Measurements from ENCODE around the gene DPEP1.
A peak's percentile ranks its signal among the peaks of the same experiment; 100 is the strongest.

The DPEP1 gene

GRCh38 chr16:89600427-89600826, 13.0 kb upstream of the DPEP1 start:
- DNase-seq: no peak

DNA sequence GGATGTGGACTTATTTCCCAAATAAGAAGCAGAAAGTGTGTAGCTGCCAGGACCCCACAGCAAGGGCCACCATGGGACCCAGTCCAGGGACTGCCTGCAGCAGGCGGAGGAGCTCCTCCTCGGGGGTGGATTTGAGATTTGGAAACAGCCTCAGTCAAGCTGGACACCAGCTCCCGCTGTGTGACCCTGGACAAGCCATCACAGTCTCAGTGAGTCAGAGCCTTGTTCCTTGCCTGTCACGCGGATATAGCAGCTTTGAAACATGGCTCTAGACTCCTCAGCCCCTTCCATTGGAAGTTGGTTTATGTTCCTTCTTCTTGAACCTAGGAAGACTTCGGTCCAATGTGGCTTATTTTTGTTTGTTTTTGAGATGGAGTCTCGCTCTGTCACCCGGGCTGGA, 12.5 kb upstream of the DPEP1 start:
- DNase-seq: no peak

DNA sequence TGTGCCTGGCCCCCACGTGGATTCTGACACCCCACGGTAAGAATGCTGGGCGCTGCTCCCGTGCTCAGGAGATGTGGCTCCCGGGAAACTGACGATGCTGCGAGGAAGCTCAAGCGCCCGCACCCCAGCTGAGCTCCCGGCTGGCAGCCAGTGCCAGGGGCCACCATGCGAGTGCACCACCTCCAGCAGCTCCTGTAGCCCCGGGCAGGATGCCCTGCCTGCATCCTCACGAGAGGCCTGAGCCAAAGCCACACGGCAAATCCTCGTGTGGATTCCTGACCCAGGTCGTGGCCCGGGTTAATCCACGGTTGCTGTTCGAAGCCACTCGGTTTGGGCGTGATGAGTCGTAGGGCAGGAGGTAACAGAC, 11.6 kb upstream of the DPEP1 start:
- DNase-seq: no peak

GRCh38 chr16:89602273-89602951, 11.0 kb upstream of the DPEP1 start:
- peak; percentile 30 for DNase-seq

DNA sequence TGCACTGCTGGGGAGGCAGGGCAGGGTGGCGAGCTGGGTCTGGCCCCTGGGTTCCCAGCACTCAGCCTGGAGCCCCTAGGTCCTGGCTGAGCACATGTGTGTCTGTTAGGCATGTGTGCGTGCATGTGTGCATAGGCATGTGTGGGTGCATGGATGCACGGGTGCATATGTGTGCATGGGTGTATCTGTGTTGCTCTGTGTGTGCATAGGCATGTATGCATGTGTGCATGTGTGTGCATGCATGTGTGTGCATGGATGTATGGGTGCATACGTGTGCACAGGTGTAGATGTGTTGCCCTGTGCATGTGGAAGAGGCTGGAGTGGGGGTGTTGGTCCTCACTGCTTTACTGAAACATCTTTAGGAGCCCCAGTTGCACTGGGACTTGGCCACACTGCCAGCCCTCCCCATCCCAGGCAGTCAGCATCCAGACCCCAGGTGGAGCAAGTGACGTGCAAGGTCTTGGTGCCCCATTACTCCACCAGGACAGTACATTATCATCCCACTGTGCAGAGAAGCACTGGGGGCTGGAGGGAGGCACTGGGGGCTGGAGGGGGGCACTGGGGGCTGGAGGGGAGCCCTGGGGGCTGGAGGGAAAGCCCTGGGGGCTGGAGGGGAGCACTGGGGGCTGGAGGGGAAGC, 10.4 kb upstream of the DPEP1 start:
- no peak for DNase-seq

DNA sequence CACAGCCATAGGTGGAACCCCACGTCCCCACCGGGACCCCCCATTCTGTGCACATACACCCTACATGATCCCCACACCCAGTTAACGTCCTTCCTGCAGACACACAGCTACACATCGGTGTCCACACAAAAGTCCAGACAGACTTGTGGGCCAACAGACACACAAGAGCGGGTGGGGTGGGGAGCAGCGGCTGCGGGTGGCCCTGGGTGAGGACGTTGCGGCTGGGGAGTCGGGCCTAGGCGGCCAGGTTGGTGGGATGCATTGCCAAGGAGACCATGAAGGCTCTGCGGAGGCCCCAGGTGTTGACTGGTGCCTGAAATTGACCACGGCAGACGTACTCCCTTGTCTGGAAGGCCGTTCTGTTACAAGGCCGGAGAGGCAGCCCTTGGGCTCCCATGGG, 8.7 kb upstream of the DPEP1 start:
- DNase-seq: no peak

GRCh38 chr16:89605186-89605970, 8.1 kb upstream of the DPEP1 start:
- DNase-seq: no peak

DNA sequence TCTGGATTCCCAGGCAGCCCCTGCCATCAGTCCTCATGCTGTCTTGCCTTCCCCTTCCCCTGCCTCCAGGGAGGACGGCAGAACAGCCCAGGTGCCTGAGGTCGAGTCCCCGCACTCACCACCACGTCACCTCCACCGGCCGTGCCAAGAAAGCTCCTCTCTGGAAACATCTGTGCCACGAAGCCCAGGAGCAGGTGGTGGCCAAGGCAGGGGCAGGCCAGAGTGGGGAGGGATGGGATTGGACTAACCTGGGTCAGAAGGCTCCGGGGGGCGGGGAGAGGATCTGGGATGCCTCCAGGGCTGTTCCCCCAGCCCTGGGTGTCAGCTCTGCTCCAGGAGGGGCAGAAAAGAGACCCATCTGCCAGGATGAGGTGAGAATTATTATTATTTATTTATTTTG, 7.4 kb upstream of the DPEP1 start:
- no peak for DNase-seq

- DNase-seq: no peak
These were observed 6.0 kb upstream of the DPEP1 start for GRCh38 chr16:89607453-89607852.

GRCh38 chr16:89607937-89608740, 5.3 kb upstream of the DPEP1 start:
- no peak for DNase-seq

GRCh38 chr16:89610108-89610453, 3.4 kb upstream of the DPEP1 start:
- DNase-seq: no peak

GRCh38 chr16:89612415-89613166, 851 bp upstream of the DPEP1 start:
- no peak for DNase-seq

- no peak for DNase-seq
These were observed 565 bp downstream of the DPEP1 start for GRCh38 chr16:89613954-89614459.

- no peak for DNase-seq
These were observed 1.7 kb downstream of the DPEP1 start for GRCh38 chr16:89615176-89615575.

DNA sequence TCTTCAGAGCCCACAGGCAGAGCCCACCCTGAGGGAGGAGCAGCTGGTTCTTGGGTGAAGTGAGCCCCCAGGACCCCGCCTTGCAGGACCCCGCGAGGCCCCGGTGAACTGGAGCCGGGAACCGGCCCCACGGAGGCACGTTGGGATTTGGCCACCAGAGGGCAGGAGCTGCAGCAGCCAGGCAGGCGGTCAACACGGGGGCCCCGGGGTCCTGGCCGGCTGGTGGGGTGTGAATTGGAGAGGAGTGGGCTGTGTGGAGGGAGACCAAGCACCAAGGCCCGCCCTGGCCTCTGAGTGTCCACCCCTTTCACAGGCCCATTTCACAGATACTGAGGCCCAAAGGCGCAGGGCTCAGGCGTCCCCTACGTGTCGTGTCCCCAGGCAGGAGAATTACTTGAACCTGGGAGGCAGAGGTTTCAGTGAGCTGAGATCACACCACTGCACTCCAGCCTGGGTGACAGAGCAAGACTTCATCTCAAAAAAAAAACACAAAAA, 2.2 kb downstream of the DPEP1 start:
- no peak for DNase-seq

DNA sequence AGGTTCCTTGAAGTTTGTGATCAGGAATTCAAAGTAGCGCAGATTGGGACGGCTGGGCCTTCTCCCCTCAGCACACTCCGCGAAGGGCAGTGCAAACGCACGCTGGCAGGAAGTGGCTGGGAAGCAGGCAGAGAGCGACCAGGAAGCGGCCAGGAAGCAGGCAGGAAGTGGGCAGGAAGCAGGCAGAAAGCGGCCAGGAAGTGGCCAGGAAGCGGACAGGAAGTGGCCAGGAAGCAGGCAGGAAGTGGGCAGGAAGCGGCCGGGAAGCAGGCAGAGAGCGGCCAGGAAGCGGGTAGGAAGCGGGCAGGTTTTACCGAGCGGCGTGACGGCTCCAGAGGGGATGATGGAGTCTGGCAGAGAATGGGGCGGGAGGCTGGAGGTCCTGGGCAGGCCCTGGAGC, 3.2 kb downstream of the DPEP1 start:
- DNase-seq: no peak

GRCh38 chr16:89617036-89617435, 3.6 kb downstream of the DPEP1 start:
- no peak for DNase-seq

- DNase-seq: no peak
These were observed 4.9 kb downstream of the DPEP1 start for GRCh38 chr16:89618109-89618998.

GRCh38 chr16:89619840-89620239, 6.4 kb downstream of the DPEP1 start:
- no peak for DNase-seq

DNA sequence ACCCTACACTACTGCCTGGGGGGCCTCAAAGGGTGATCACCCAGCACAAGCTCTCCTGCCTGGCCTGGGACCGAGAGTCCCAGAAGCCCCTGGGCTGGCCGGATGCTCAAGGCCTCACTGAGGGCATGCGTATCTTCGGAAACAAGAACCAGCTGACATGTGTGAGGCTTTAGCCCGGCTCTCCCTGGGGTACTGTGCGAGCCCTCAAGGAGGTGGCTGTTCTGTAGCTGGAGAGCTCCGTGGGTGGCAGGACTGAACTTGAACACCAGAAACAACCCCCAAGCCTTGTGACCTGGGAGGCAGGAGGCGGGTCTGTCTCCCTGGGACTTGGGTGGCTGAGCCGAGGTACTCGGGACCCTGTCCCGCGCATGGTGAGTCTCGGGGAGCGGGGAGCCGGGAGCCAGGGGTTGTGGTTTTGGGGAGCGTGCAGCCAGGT, 7.0 kb downstream of the DPEP1 start:
- DNase-seq: no peak

GRCh38 chr16:89621136-89621697, 7.8 kb downstream of the DPEP1 start:
- DNase-seq: no peak

Data from NCI-H2171 (cell line).